GM21447 (cell line): ENCODE data around the gene STKLD1.

Experiments
- ATAC-seq: cut with Tn5 transposase; IDR thresholded peaks from one replicate; pipeline ENCODE4 v1.9.1; 2021; ENCODE audit not compliant: unreplicated experiment

The STKLD1 gene

DNA sequence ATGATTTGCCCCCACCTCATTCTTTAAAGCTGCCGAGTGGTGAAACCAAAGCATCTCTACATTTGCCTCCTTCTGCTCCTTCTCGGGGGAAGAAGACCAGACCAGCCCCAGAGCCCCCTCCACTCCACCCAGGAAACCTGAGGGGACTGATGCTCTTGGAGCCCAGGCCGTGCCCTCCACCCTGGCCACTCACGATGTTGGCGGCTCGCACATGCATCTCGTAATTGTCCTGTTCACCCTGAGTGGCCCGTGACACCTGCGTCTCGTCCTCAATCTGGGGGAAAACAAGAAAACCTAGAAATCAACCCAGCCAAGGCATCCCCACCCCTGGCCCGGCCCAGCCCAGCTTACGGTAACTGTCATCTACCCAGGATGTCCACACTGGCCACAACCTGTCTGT, 31.2 kb upstream of the STKLD1 start:
- no peak for ATAC-seq

DNA sequence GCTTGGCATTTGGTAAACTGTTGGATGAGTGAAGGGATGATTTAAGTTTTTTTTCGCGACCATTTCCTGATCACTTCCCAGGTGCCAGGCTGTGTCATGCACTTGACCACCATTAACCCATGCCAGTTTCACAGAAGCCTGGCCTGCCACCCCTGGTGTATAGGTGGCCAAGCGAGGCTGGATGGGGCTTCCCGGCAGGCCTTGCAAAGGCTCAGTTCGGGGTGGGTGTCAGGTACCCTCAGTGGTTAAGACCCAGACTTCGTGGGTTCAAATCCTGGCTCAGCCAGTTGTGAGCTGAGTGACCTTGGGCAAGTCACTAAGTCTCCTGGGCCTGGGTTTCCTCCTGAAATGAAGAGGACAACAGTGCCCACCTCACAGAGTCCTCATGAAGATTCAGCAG, 30.6 kb upstream of the STKLD1 start:
- ATAC-seq, result no peak

DNA sequence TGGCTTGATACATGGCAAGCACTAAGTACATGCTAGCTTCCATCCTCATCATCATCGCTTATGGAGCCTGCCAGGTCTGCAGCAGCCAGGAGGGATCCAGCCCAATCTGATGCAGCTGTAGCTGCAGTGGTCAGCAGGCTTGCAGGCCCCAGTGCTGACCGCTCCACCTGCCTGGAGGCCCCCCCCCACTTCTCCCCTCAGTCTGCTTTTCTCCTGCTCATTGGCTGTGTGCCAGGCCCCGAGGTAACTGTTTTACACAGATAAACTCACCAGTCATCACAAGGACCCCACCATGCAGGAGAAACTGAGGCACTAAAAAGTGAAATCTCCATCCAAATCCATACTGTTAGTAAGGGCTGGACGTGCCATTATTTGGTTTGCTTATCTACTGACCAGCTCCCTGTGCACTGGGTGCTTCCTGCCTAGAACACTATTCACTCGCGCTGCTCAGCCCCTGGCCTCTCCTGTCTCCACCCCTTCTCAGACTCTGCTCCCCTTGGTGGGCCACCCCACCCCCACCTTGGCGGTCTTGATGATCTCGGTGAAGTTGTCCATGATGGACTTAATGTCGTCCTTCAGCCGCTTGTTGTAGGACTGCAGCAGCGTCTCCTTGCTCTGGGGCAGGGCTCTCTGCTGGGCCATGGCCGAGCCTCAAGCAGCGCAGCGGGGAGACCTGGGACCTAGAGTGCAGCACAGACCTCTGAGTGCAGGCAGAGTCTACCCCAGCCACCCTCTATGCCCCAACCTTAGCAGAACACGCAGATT, 30.0 kb upstream of the STKLD1 start:
- ATAC-seq, result no peak

DNA sequence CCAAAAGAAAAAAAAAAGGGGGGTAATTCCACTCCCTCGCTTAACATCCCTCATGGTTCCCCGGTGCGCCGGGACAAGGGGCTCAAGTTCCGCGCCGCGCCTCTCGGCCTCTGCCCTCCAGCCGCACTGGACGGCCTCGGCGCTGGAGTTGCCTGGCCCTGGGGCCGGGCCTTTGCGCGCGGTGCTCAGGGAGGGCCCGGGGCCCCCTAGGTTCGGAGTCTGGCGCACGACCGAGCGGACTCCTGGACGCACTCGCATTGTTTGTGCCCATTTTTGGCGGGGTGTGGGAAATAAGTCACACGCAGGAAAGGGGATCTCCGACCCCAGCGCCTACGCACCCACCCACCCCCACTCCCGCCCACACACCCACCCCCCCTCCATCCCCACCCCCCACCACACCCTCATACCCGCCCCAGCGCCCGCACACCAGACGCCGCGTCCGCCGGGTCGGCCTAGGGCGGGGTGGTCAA, 28.6 kb upstream of the STKLD1 start:
- ATAC-seq, result peak; percentile 37

DNA sequence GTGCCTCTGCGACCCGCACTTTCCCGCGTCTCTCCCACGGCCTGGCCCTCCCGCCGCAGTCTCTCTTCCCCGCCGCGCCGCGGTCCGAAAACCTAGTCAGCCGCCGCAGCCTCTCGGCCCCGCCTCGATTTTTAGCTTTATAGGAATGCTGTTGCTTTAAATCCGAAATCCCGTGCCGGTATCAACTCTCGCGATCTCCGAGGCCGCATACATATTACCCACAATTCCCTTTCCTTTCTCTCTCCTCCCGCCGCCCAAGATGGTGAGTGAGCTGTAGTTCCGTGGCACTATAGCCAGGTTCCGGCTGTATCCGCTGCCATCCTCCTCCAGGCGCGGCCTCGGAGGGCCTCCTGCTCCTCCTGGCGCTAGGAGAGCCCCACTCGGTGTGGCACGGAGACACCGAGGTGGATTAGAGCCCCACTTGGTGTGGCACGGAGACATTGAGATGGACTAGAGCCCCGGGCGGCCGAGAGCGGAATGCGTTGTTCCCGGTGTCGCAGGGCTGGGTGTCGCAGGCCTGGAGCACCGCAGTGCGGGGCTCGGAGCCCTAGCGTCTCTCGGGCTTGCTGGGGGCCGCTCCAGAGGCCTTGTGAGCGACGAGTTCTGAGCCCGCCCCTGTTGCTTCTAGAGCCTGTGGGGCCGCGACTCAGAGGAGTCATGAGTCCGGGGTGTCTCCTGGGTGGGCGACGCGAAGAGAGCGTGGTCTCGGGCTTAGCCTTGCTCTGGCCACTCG, 28.0 kb upstream of the STKLD1 start, which contains the start of the genes MED22 and RPL7A:
TSS of gene MED22 (minus strand) at position 147 of the 733 bp plus-strand sequence. CDS start 1,469 bp downstream, outside the sequence.
TSS of gene RPL7A (plus strand) at position 234 of the 733 bp plus-strand sequence. CDS start at position 260, 26 bp downstream.
- ATAC-seq, result peak; percentile 67

DNA sequence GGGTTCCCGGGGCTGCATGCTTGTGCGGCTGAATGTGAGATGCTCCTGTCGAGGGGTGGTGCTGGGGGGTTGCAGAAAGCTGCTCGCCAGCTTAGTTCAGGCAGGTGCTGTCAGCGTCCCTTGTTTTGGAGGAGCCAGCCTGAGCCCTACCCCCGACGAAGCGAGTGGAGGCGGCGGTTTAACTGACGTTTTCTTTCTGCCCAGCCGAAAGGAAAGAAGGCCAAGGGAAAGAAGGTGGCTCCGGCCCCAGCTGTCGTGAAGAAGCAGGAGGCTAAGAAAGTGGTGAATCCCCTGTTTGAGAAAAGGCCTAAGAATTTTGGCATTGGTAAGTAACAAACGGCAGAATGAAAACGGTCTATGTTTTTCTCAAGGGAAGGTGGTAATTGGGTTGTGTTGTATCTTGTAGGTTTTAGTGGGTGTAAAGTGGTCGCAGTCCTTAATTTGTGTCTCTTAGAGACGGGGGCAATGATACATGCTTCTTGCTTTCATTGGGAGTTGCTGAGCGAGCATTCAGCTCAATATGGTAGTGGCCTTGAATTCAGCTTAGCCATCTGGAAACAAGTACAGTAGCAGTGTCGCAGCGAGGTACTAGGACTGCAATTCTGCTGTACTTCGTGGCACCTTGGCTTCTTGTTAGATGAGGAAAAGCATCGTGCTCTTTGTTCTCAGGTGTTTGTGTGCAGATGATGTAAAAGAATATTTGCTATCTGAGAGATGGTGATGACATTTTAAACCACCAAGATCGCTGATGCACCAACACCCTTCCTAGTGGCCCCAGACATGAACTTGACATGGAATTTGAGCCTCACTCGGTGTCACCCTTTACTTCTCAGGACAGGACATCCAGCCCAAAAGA, 27.2 kb upstream of the STKLD1 start:
- ATAC-seq, result no peak

DNA sequence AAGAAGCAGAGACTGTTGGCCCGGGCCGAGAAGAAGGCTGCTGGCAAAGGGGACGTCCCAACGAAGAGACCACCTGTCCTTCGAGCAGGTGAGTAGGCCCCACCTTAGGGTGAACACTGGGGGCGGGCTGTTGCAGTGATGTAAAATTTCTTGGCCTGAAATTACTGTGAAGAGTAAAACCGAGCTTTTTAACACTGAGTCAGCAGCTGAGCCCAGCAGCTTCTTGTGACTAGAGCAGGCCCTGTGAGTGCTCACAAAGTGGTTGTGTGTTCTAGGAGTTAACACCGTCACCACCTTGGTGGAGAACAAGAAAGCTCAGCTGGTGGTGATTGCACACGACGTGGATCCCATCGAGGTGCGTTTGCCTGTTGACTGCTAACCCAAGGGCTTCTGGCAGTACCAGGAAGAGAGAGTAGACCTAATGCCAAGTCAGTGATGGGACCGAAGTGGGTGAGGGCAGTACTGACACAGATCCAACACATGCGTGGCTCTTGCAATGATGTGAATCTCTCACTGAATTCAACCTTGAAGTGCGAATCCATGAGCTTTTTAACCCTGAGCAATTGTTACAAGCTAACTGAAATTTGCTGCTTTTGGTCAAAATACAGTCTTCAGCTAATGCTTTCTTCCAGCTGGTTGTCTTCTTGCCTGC, 26.1 kb upstream of the STKLD1 start:
- no peak for ATAC-seq

DNA sequence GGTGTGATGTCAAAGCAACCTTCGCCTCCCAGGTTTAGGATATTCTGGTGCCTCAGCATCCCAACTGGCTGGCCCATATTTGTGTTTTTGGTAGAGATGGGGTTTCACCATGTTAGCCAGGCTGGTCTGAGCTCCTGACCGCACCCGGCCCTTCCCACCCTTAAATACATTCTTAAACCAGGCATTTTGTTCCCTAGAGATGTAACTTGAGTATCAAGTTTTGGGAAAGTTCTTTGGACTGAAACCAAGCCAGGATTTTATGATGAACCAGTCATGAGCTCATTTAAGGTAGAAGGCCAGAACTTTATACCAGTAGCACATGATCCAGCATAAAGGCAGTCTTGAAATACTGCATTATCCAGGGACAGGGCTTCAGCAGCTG, 24.6 kb upstream of the STKLD1 start:
- ATAC-seq, result no peak

DNA sequence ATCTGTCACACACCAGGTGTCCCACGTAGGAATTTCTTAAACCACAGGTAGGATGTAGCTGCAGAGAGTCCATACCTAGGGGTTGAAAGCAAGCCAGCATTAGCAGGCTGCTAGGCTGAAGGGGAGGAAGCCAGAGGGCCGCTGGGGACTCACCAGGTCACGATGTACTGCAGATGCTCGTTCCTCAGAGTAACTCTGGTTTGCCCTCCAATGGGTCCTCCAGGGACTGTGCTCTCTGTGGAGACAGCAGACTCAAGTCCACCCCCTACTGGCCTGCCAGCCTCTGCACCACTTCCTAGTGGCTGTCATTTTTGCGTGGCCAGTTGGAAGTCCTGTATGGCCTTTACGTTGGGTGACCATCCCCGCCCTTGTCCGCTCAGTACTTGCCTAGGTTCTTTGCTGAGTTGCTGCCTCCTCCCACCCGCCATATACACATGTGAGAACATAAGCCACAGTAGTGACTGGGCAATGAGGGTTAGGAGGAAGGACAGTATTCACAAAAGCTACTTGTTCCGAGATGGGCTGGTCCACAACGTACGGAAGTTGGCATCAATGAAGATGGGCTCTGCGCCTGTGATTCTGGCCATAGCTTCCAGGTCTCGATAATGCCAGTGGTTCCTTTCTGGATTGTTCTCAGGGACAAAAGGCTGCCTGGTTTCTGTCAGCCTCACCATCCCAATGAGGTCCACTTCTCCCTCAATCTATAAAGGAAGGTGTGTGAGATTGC, 24.1 kb upstream of the STKLD1 start:
- no peak for ATAC-seq

DNA sequence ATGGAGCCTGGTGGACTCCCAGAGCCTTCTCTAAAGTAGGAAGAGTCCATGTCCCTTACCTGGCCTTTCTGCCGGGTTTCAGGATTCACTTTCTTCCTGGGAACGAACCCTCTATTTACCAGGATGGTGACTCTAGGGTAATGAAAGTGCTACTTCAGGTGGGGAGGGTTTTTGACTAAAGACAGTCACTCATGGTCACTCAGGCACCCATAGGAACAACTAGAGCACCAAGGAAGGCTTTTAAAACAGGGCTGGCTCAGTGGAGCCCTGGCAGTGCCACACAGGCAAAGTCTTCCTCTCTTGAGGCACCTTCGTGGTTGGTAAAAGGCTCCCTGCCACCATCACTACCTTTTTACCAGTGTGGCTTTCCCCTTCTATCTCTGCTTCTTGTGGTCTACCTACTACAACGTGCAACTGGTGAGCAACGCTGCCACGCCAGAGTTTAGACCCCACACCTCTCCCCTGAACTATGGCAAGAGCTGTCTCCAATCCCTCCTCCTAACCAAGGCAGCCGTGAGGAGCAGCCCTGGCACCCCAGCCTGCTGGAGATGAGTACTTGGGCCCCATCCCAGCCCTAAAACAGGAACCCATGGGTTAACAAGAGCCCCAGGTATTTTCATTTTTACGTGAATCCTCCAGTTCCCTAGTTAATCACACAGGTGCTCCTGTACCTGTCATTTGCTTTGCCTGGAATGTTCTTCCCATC, 23.4 kb upstream of the STKLD1 start:
- ATAC-seq, result no peak

DNA sequence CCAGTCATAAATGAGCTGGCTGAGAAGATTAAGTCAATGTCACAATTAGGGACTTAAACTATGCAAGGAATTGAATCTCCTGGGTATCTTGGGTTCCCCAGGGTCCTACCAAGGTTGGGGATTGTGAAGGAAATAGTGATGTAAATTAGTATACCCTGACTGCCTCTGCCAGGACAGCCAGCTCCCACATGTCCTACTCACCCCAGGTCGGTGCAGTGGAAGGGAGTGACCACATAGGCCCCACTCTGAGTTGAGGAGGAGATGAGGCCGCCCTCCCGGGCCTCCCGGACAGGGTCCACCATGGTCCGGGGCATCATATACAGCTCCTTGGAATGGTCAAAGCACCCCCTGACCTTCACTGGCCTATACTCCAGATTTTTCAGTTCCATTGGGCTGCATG, 22.6 kb upstream of the STKLD1 start:
- ATAC-seq, result no peak

DNA sequence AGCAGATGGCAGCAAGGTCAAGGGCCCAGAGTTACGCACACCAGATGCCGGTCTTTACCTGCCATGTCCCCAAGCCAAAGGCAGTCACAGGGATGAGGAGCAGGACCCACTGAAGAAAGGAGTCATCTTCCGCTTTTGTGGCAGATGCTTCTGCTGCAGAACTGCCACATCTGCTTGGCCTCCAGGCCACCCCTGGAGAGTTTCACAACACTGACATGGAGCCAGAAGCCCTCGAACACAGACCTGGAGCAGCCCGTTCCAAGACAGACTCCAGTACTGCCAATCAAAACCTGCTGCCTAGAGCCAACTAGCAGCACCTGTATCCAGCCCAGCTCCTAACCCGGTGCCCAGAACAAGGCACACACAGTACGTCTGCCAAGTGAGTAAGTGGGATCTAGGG, 21.4 kb upstream of the STKLD1 start:
- ATAC-seq, result no peak

DNA sequence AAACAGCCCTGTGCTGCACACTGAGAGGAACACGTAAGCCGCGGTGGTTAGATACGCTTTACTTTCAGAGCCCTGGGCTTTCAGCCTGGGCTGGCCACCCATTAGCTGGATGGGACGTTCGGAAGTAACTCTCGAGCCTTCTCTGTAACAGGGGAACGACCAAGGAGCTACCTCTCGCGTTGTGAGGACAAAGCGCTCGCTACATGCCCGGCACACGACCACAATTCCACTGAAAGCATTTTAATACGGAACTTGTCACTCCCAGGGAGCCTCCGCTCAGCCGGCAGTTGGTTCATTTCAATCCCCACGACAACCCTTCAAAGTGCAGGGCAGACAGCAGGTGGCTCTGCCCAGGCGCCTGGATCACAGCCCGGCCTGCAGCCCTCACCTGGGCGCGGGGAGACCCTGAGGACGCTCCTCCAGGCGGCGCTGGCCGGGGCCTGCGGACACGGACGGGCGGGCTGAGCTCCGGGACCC, 20.2 kb upstream of the STKLD1 start:
- peak; percentile 27 for ATAC-seq

DNA sequence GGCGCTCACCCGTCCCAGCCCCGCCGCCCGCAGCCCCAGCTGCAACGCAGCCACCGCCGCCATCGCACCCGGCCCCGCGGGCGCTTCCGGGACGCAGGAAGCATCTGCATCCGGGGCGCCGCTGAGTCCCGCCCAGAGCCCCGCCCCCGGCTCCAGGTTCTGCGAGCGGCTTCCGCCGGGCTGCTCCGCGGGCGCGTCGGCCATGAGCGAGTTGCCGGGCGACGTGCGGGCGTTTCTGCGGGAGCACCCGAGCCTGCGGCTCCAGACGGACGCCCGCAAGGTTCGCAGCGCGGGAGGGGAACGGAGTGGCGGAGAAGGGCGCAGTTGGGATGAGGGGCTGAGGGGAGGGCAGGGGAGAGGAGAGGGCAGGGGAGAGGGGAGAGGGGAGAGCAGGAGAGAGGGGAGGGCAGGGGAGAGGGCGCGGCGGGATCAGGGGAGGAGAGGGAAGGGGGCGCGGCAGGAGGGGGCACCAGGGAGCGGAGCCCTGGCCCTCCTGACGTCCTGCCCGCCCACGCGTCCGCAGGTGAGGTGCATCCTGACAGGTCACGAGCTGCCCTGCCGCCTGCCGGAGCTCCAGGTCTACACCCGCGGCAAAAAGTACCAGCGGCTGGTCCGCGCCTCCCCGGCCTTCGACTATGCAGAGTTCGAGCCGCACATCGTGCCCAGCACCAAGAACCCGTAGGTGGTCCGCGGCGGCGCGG, 19.6 kb upstream of the STKLD1 start, which contains the start of the genes SURF1 and SURF2:
TSS of gene SURF1 (minus strand) at position 97 of the 701 bp plus-strand sequence. CDS start at position 63, 34 bp downstream.
TSS of gene SURF2 (plus strand) at position 160 of the 701 bp plus-strand sequence. CDS start at position 203, 43 bp downstream.
- peak; percentile 55 for ATAC-seq

DNA sequence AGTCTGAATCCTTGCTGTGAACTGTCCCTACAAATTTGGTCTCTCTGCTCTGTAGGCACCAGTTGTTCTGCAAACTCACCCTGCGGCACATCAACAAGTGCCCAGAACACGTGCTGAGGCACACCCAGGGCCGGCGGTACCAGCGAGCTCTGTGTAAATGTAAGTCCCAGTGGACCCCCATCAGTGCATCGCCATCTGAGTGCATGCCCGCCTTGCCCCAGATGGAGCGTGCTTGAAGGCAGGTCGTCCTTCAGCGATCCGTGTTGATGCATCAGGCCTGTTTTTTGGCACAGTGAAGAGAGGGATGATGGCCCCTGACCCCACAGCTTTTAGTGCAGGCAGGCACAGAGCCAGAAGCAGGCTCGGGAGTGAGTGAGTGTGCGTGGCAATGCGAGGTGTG, 18.5 kb upstream of the STKLD1 start:
- ATAC-seq, result no peak

DNA sequence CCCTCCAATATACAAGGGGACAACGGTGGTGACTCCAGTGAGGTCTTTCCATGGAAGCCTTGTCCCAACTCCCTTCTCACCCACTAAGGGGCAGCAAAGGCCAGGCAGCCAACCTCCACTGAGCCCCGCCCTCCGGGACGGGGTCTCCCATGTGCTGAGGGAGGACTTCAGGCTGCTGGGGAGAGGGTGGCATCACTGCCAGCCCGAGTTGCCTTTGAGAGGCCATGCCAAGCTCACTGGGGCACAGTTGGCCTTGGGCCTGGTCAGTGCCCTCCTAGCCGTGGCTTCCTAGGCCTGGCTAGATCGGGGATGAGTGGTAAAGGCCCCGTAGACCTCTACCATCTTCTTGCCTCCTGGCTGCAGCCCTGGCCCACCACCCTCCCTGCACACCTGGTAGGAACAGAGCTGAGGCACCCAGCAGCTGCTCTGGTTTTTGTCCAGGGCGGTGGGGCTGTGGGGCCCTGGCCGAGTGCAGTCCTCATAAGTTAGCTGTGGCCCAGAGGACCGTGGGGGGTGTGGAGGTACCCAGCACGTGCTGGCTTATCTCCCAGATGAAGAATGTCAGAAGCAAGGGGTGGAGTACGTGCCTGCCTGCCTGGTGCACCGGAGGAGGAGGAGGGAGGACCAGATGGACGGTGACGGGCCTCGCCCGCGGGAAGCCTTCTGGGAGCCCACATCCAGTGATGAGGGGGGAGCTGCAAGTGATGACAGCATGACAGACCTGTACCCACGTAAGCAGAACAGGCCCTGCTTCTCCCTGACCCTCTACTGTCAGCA, 16.6 kb upstream of the STKLD1 start:
- ATAC-seq, result no peak
